Uterus (tissue), 4 donors: ENCODE results near the gene KLHL3. TPM values are rescaled to one million over a fixed set of nuclear protein-coding genes. Genes with fewer than 3 reads are reported as not detected.

Experiments used
- DNase-seq, 2 donors: peaks; one replicate each; pipeline ENCODE4 v3.0.0-alpha.2; 2019 to 2020
- H3K27ac ChIP-seq, 2 donors: fragments of 200-600 bp; sonication (generic); 1 replicate in 1 of 2; 2 replicates in 1 of 2; pipeline ENCODE4 v1.5.1; 2016 to 2018
- H3K27me3 ChIP-seq, 2 donors: fragments of 200-600 bp; sonication (generic); one replicate each; pipeline ENCODE4 v1.5.1; 2018 to 2019; ENCODE audit warnings: control low read depth in 1 of 2
- H3K36me3 ChIP-seq, 2 donors: fragments of 200-600 bp; sonication (generic); one replicate each; pipeline ENCODE4 v1.5.1; 2019; ENCODE audit warnings: control low read depth in 1 of 2
- H3K4me1 ChIP-seq, 2 donors: fragments of 200-600 bp; sonication (generic); one replicate each; pipeline ENCODE4 v1.5.1; 2018 to 2019; ENCODE audit warnings: control low read depth in 1 of 2
- H3K4me3 ChIP-seq, 2 donors: fragments of 200-600 bp; sonication (generic); 1 replicate in 1 of 2; 2 replicates in 1 of 2; pipeline ENCODE4 v1.5.1; 2018 to 2019; ENCODE audit warnings: mild to moderate bottlenecking in 1 of 2
- H3K9me3 ChIP-seq, 2 donors: fragments of 200-600 bp; sonication (generic); one replicate each; pipeline ENCODE4 v1.5.1; 2019; ENCODE audit warnings: control low read depth in 1 of 2
- POLR2A ChIP-seq, 2 donors: fragments of 450-650 bp; IDR thresholded peaks; one replicate each; pipeline ENCODE4 v1.6.1; 2016; ENCODE audit warnings: antibody characterized with exemption in 2 of 2, mild to moderate bottlenecking in 1 of 2, moderate library complexity in 1 of 2
- intact Hi-C: fragments of 100-400 bp; cut with DNase I; formaldehyde crosslinking; loops from one replicate; pipeline ENCODE4 v1.15.1; 2023; ENCODE audit warnings: low total_unique reads
- total RNA-seq, 4 donors: library from RNA; depleted of rRNA in 3 of 4; stranded (reverse); fragments of >200 nt in 3 of 4; gene quantifications; one replicate each; pipeline versions ENCODE4 v1.1.0 to v1.2.4, GENCODE V29; 2014 to 2023
- TF ChIP-seq, protein P1 (sequence below), 4 experiments: fragments of 200-600 bp in 2 of 4; fragments of 450-650 bp in 2 of 4; sonication (generic) in 2 of 4; IDR thresholded peaks; one replicate each; pipeline ENCODE4 v1.5.1; 2016 to 2019; ENCODE audit warnings: antibody characterized with exemption in 4 of 4, mild to moderate bottlenecking in 2 of 4, moderate library complexity in 1 of 4
- donor health status: DM: yes; HTN: yes; CAD: no.

KLHL3 gene
- total RNA-seq, 4 donors from 2014 or later = 3.1 to 21.8 (median 8.9) TPM

DNA sequence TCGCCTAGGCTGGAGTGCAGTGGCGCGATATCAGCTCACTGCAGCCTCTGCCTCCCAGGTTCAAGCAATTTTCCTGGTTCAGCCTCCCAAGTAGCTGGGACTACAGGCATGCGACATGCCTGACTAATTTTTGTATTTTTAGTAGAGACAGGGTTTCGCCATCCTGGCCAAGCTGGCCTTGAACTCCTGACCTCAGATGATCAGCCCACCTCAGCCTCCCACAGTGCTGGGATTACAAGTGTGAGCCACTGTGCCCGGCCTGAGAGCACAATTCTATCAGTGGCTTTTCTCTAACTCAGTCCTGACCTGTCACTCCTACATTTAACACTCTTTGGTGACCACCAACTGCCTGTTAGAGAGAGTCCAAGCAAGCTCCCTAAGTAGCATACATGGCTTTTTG, 154.1 kb downstream of the KLHL3 start:
- H3K9me3 ChIP-seq = no peaks in the 10 kb centered on the region
- no peak for TF ChIP-seq POLR2A (IDR thresholded peaks at IDR 0.05)
- TF ChIP-seq, protein P1, sequence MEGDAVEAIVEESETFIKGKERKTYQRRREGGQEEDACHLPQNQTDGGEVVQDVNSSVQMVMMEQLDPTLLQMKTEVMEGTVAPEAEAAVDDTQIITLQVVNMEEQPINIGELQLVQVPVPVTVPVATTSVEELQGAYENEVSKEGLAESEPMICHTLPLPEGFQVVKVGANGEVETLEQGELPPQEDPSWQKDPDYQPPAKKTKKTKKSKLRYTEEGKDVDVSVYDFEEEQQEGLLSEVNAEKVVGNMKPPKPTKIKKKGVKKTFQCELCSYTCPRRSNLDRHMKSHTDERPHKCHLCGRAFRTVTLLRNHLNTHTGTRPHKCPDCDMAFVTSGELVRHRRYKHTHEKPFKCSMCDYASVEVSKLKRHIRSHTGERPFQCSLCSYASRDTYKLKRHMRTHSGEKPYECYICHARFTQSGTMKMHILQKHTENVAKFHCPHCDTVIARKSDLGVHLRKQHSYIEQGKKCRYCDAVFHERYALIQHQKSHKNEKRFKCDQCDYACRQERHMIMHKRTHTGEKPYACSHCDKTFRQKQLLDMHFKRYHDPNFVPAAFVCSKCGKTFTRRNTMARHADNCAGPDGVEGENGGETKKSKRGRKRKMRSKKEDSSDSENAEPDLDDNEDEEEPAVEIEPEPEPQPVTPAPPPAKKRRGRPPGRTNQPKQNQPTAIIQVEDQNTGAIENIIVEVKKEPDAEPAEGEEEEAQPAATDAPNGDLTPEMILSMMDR (IDR thresholded peaks at IDR 0.05) = no peak
- H3K27me3 ChIP-seq = no peaks in the 10 kb centered on the region
- DNase-seq = no peak
- intact Hi-C loops = no loop called here
- no peaks in the 10 kb centered on the region for H3K36me3 ChIP-seq
- H3K4me3 ChIP-seq = no peak overlapping the region
- H3K27ac ChIP-seq = no peak overlapping the region
- no peaks in the 10 kb centered on the region for H3K4me1 ChIP-seq

DNA sequence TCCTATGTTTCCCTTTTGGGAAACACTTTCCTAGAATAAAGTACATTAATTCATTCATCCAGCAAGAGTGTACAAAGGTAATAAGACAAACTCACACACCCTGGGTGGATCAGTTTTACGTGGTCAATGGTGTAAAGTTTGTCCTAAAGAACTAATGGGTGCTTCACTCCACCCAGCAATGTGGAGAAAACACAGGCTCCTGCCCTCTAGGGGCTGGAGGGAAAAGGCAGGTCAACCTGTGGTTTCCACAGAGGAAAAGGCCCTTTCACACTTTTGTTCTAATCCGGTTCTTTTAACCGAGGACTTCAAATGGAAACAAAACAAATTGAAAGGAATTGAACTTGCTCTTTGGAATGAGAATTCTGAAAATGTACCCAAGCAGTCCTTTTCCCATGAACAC, 155.9 kb downstream of the KLHL3 start:
- DNase-seq = no peak
- H3K36me3 ChIP-seq = no peaks in the 10 kb centered on the region
- no peak overlapping the region for H3K4me3 ChIP-seq
- intact Hi-C loops = no loop called here
- no peaks in the 10 kb centered on the region for H3K4me1 ChIP-seq
- H3K27ac ChIP-seq = no peak overlapping the region
- H3K9me3 ChIP-seq = no peaks in the 10 kb centered on the region
- TF ChIP-seq, protein P1 (IDR thresholded peaks at IDR 0.05) = no peak
- TF ChIP-seq POLR2A (IDR thresholded peaks at IDR 0.05) = no peak
- H3K27me3 ChIP-seq = no peaks in the 10 kb centered on the region

DNA sequence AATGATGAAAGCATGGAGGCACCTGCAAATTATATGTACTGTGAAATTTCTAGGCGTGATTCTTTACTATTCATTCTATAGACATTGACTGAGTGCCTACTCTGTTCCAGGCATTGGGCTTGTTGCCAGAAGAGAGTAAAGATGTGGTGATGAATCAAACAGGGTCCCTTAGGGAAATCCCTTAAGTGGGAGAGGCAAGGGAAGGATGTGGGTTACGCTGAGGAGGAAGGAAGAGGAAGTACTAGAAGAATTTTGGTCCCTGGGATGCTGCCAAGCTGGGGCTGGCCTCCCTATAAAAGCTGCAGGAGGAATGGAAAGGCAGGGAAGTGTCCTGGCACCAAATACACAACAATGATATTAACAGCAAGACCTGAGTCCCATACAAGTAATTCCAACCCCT, 160.0 kb downstream of the KLHL3 start:
- intact Hi-C loops = no loop called here
- no peaks in the 10 kb centered on the region for H3K36me3 ChIP-seq
- H3K4me3 ChIP-seq = no peak overlapping the region
- no peak overlapping the region for H3K27ac ChIP-seq
- no peaks in the 10 kb centered on the region for H3K9me3 ChIP-seq
- TF ChIP-seq, protein P1 (IDR thresholded peaks at IDR 0.05) = no peak
- no peaks in the 10 kb centered on the region for H3K27me3 ChIP-seq
- DNase-seq = no peak
- no peaks in the 10 kb centered on the region for H3K4me1 ChIP-seq

DNA sequence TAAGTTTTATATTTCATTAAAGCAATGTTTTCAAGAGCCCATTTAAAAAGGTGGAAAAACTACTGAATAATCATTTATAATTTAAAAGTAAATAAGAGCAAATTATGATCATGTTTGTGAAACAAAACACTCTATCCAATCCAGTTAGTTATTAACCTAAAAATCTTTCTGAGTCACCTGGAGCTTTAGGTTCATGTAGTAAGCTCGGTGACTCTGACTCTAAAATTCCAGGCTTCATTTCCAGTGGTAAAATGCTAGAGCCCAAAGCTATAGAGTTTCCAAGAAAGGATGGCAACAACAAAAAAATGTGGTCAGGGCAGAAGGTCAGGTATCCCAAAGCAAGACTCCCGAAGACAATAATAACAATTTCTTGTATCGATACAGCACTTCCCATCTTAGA, 160.7 kb downstream of the KLHL3 start:
- H3K4me3 ChIP-seq = no peak overlapping the region
- no peak overlapping the region for H3K27ac ChIP-seq
- TF ChIP-seq POLR2A (IDR thresholded peaks at IDR 0.05) = no peak
- TF ChIP-seq, protein P1 (IDR thresholded peaks at IDR 0.05) = no peak
- H3K4me1 ChIP-seq = no peaks in the 10 kb centered on the region
- DNase-seq = no peak
- no peaks in the 10 kb centered on the region for H3K9me3 ChIP-seq
- intact Hi-C loops = no loop called here
- no peaks in the 10 kb centered on the region for H3K27me3 ChIP-seq
- H3K36me3 ChIP-seq = no peaks in the 10 kb centered on the region

DNA sequence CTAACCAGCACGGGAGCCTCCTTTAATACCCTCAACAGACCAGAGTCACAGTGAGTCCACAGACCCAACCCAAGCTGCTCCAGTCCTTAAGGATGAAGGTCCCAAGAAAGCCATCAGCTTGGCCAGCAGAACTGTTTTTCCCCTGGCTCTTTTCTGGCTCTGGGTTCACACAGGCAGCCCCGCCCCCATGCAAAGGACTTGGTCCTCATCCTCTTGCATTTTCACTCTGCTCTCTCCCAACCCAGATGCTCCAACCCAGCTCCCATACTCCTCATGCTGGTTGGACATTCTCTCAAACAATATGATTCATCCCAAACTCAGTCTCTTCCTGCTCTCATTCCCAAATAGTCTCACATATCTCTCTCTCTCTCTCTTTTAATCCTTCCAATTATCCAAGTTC, 162.5 kb downstream of the KLHL3 start:
- no peaks in the 10 kb centered on the region for H3K9me3 ChIP-seq
- intact Hi-C loops = no loop called here
- no peaks in the 10 kb centered on the region for H3K36me3 ChIP-seq
- H3K27ac ChIP-seq = no peak overlapping the region
- H3K27me3 ChIP-seq = no peaks in the 10 kb centered on the region
- no peaks in the 10 kb centered on the region for H3K4me1 ChIP-seq
- H3K4me3 ChIP-seq = no peak overlapping the region
- no peak for DNase-seq
- TF ChIP-seq, protein P1 (IDR thresholded peaks at IDR 0.05) = no peak
- no peak for TF ChIP-seq POLR2A (IDR thresholded peaks at IDR 0.05)
